Left ventricle myocardium inferior (tissue), 1 donor: ENCODE results near the gene ENDOD1. TPM values are rescaled to one million over a fixed set of nuclear protein-coding genes. Genes with fewer than 3 reads are reported as not detected.

Experiments
- DNase-seq: peaks from one replicate; pipeline ENCODE4 v3.0.0-alpha.2; 2020
- H3K27ac ChIP-seq: fragments of 200-600 bp; replicated peaks from 2 replicates; pipeline ENCODE4 v1.8.0; 2021
- H3K27me3 ChIP-seq: fragments of 200-600 bp; 2 replicates; pipeline ENCODE4 v1.8.0; 2021; ENCODE audit warnings: low read depth
- H3K36me3 ChIP-seq: fragments of 200-600 bp; 2 replicates; pipeline ENCODE4 v1.8.0; 2021
- H3K4me1 ChIP-seq: fragments of 200-600 bp; 2 replicates; pipeline ENCODE4 v1.8.0; 2021
- H3K4me3 ChIP-seq: fragments of 200-600 bp; 2 replicates; pipeline ENCODE4 v1.8.0; 2021; ENCODE audit warnings: mild to moderate bottlenecking, moderate library complexity
- H3K9me3 ChIP-seq: fragments of 200-600 bp; replicated peaks from 2 replicates; pipeline ENCODE4 v1.8.0; 2021
- intact Hi-C: fragments of 100-400 bp; cut with micrococcal nuclease; formaldehyde crosslinking; loops from one replicate; pipeline ENCODE4 v1.11.0; 2022
- total RNA-seq: library from RNA; stranded (reverse); fragmentation: NEBNext Ultra II Directional; extraction: Animal tissue kit (Norgen Biotek cat#: 25700); gene quantifications from one replicate; pipeline ENCODE4 v1.2.1, GENCODE V29; 2021
- TF ChIP-seq, protein P1 (sequence below): fragments of 200-600 bp; IDR thresholded peaks from 2 replicates; pipeline ENCODE4 v1.8.0; 2021; ENCODE audit warnings: antibody characterized with exemption, mild to moderate bottlenecking, borderline replicate concordance
- donor health status: DM: no; HTN: yes; CAD: no; lungs with severe emphysema.

Gene ENDOD1
- total RNA-seq, 1 donor from 2014 or later = 11.3 TPM

DNA sequence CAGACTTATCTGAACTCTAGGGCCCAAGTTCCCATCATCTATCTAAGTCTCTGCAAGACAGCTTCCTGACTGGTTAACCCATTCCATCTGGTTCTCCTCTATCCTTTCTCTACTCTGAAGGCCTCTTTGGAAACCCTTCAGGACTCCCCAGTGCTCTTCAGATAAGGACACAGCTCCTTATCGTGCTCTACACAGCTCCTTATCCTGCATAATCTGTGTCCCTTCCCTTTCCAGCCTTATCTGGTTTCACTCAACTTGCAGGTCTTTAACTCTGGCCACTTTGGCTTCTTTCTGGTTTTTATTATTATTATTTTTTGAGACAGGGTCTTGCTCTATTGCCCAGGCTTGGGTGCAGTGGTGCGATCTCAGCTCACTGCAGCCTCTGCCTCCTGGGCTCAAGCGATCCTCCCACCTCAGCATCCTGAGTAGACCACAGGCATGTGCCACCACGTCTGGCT is 10.6 kb downstream of the ENDOD1 start:
- intact Hi-C loops = no loop called here

DNA sequence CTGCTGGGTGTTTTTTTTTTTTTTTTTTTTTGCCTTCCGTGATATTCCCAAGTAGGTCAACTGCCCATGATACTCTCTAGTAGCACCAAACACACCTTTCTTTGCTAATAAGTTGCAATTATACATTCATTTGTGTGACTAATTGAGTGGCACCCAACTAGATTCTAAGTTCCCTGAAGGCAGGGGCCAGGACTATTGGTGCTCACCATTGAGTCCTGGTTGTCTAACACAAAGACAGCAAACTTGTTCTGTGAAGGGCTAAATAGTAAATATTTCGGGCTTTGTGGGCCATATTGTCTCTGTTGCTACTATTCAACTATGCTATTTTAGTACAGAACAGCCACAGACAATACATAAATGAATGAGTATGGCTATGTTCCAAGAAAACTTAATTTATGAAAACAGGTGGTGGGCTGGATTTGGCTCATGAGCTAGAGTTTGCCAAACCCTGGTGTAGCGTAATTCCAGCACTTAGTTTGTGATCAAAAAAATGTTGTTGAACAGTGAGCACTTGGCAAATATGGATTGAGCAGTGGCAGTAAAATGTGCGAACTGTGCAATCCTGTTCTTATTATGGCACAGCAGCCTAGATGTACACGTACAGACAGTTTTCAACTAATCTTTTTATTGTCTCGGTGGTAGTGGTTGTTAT is 11.3 kb downstream of the ENDOD1 start:
- no peaks in the 10 kb centered on the region for H3K36me3 ChIP-seq
- peaks cover 18% of the 10 kb centered on the region for H3K4me1 ChIP-seq
- no peaks in the 10 kb centered on the region for H3K27me3 ChIP-seq
- H3K27ac ChIP-seq = no peak overlapping the region
- H3K4me3 ChIP-seq = no peak overlapping the region
- no peaks in the 10 kb centered on the region for H3K9me3 ChIP-seq
- TF ChIP-seq, protein P1, sequence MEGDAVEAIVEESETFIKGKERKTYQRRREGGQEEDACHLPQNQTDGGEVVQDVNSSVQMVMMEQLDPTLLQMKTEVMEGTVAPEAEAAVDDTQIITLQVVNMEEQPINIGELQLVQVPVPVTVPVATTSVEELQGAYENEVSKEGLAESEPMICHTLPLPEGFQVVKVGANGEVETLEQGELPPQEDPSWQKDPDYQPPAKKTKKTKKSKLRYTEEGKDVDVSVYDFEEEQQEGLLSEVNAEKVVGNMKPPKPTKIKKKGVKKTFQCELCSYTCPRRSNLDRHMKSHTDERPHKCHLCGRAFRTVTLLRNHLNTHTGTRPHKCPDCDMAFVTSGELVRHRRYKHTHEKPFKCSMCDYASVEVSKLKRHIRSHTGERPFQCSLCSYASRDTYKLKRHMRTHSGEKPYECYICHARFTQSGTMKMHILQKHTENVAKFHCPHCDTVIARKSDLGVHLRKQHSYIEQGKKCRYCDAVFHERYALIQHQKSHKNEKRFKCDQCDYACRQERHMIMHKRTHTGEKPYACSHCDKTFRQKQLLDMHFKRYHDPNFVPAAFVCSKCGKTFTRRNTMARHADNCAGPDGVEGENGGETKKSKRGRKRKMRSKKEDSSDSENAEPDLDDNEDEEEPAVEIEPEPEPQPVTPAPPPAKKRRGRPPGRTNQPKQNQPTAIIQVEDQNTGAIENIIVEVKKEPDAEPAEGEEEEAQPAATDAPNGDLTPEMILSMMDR = no peak
- intact Hi-C loops = no loop called here
- no peak for DNase-seq

More for the DNA sequence above, 10.6 kb downstream of the ENDOD1 start:
- Histone ChIP-seq H3K27ac (no peak overlapping the region), H3K9me3 (no peaks in the 10 kb centered on the region), H3K4me1 (peaks cover 22% of the 10 kb centered on the region), H3K4me3 (no peak overlapping the region), H3K36me3 (no peaks in the 10 kb centered on the region), H3K27me3 (no peaks in the 10 kb centered on the region)
- TF ChIP-seq, protein P1 = no peak
- DNase-seq = no peak

DNA sequence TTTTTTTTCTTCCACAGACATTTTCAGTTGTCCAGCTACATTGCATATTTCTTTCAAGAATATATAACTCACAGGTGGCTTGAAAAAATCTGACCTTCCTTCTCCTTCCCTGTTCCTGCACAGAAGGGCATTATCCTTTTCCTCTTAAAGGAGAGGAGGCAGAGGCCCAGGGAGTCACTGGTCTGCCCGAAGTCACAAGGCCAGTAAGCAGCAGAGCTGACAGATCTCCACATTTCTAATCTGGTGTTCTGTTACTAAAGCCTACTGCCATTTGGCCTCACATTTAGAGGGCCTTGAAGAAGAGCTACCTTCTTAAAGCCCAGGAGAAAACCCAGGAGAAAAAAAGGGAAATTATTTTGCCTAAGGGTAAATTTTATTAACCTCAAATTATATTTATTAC is 12.3 kb downstream of the ENDOD1 start:
- Histone ChIP-seq H3K4me3 (no peak overlapping the region), H3K9me3 (no peaks in the 10 kb centered on the region), H3K36me3 (no peaks in the 10 kb centered on the region), H3K27me3 (no peaks in the 10 kb centered on the region), H3K27ac (no peak overlapping the region), H3K4me1 (peaks cover 18% of the 10 kb centered on the region)
- no peak for DNase-seq
- TF ChIP-seq, protein P1 = no peak
- intact Hi-C loops = no loop called here

DNA sequence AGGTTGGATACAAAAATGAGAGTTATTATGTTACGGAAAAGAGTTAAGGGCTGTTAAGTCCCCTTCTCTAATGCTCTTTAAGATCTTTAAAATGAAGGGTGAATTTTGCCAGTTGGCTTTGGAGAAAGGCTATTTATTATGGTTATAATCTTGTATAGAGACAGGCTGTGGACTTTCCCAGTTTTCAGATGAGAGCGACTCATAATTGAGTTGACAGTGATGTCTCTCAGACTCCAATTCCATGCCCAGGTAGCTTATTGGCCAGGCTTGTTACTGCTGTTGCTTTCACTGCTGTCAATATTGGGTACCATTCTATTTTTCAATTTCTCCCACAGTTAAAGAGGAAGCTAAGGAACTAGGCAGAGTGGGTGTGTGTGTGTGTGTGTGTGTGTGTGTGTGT is 13.1 kb downstream of the ENDOD1 start:
- Histone ChIP-seq H3K4me3 (no peak overlapping the region), H3K27ac (no peak overlapping the region), H3K27me3 (no peaks in the 10 kb centered on the region)

DNA sequence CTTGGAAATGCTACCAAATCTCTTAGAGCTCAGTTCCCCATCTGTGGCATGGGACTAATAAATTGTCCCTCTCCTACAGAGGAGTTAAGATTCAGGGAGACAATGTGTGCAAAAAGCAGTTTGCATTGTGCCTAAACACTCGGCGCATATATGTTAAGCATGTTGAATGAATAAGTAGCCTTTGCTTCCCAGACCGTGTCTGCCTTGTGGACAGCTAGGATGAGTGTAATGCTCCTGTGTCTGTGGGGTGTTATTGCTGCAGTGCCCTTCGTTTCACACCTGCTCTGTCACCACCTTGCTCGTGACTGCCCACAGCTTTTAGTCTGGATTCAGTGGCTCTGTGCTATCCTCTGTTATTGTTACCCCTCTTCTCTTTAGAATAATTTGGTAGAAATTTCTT is 14.1 kb downstream of the ENDOD1 start:
- intact Hi-C loops = no loop called here
- DNase-seq = no peak
- no peaks in the 10 kb centered on the region for H3K36me3 ChIP-seq
- H3K4me1 ChIP-seq = peaks cover 31% of the 10 kb centered on the region
- H3K9me3 ChIP-seq = no peaks in the 10 kb centered on the region
- TF ChIP-seq, protein P1 = no peak
- no peak overlapping the region for H3K27ac ChIP-seq
- H3K27me3 ChIP-seq = no peaks in the 10 kb centered on the region
- H3K4me3 ChIP-seq = no peak overlapping the region

More for the DNA sequence above, 13.1 kb downstream of the ENDOD1 start:
- TF ChIP-seq, protein P1 = no peak
- H3K36me3 ChIP-seq = no peaks in the 10 kb centered on the region
- H3K9me3 ChIP-seq = no peaks in the 10 kb centered on the region
- H3K4me1 ChIP-seq = peaks cover 21% of the 10 kb centered on the region
- intact Hi-C loops = no loop called here
- no peak for DNase-seq
